Upper lobe of right lung (tissue), 1 donor: ENCODE data around the gene WDR19. TPM values are rescaled to one million over a fixed set of nuclear protein-coding genes. Genes with fewer than 3 reads are reported as not detected.
"Not testable (repeated sequence)": the region's sequence is repeated elsewhere in the genome, so short reads cannot be mapped to it uniquely, and the experiment has no call there.

Experiments used
- ATAC-seq: fragments of 200-7000 bp; cut with Tn5 transposase; one replicate; pipeline ENCODE4 v1.9.1; 2020; ENCODE audit warnings: mild to moderate bottlenecking, moderate library complexity
- DNase-seq: peaks from one replicate; pipeline ENCODE4 v3.0.0-alpha.2; 2020
- H3K27ac ChIP-seq: fragments of 200-600 bp; one replicate; pipeline ENCODE4 v1.8.0; 2022
- H3K27me3 ChIP-seq: fragments of 200-600 bp; one replicate; pipeline ENCODE4 v1.8.0; 2022; ENCODE audit warnings: mild to moderate bottlenecking
- H3K36me3 ChIP-seq: fragments of 200-600 bp; one replicate; pipeline ENCODE4 v1.8.0; 2022
- H3K4me1 ChIP-seq: fragments of 200-600 bp; one replicate; pipeline ENCODE4 v1.8.0; 2022
- H3K4me3 ChIP-seq: fragments of 200-600 bp; one replicate; pipeline ENCODE4 v1.8.0; 2022; ENCODE audit warnings: mild to moderate bottlenecking
- H3K9me3 ChIP-seq: fragments of 200-600 bp; one replicate; pipeline ENCODE4 v1.8.0; 2022
- CTCF ChIP-seq: fragments of 200-600 bp; IDR thresholded peaks from one replicate; pipeline ENCODE4 v1.8.0; 2022; ENCODE audit warnings: antibody characterized with exemption
- intact Hi-C: fragments of 100-400 bp; cut with DNase I; formaldehyde crosslinking; loops from one replicate; pipeline ENCODE4 v1.11.0; 2022
- total RNA-seq: library from RNA; stranded (reverse); fragmentation: NEBNext Ultra II Directional; extraction: Animal tissue kit (Norgen Biotek cat#: 25700); gene quantifications from one replicate; pipeline ENCODE4 v1.2.1, GENCODE V29; 2021
- donor health status: DM: no; HTN: yes; CAD: no; lungs with severe emphysema.

WDR19 gene
- total RNA-seq, 1 donor from 2014 or later, result 32.9 TPM

GRCh38 chr4:39285853-39286252 is 103.5 kb downstream of the WDR19 start:
- no peaks in the 10 kb centered on the region for H3K4me1 ChIP-seq
- ATAC-seq, result no peak
- peaks cover 46% of the 10 kb centered on the region for H3K36me3 ChIP-seq
- DNase-seq, result no peak
- no peak overlapping the region for H3K4me3 ChIP-seq
- no peak for TF ChIP-seq CTCF
- H3K9me3 ChIP-seq, result no peaks in the 10 kb centered on the region
- no peaks in the 10 kb centered on the region for H3K27me3 ChIP-seq
- no peak overlapping the region for H3K27ac ChIP-seq
- intact Hi-C loops, result no loop called here

GRCh38 chr4:39286263-39286662 is 103.9 kb downstream of the WDR19 start:
- no peak overlapping the region for H3K27ac ChIP-seq
- intact Hi-C loops, result no loop called here
- no peak for TF ChIP-seq CTCF

DNA sequence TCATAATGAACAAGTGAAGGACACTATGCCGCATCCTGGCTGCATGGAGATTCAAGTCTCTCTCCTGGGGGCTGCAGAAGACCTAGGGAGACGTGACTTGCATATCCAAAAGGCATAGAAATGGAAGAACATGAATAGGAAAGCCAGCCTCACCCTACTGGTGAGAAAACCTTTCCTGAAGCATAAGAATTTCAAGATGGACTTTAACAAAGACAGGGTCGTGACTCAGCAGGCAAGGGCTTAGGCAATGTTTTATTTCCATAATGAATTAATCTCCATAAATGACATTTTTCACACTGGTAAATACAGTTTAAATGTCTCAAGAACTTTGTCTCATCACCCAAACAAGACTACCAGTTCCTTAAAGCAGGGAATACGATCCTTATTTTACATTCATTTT is 104.9 kb downstream of the WDR19 start:
- no peaks in the 10 kb centered on the region for H3K4me1 ChIP-seq
- H3K4me3 ChIP-seq, result no peak overlapping the region
- no peak for ATAC-seq
- H3K27ac ChIP-seq, result no peak overlapping the region
- H3K9me3 ChIP-seq, result no peaks in the 10 kb centered on the region
- intact Hi-C loops, result no loop called here
- H3K36me3 ChIP-seq, result peaks cover 59% of the 10 kb centered on the region
- no peak for DNase-seq
- TF ChIP-seq CTCF, result no peak
- H3K27me3 ChIP-seq, result no peaks in the 10 kb centered on the region

More at GRCh38 chr4:39286263-39286662, 103.9 kb downstream of the WDR19 start:
- ATAC-seq (no peak), DNase-seq (no peak)
- H3K4me3 ChIP-seq, result no peak overlapping the region
- H3K4me1 ChIP-seq, result no peaks in the 10 kb centered on the region
- H3K27me3 ChIP-seq, result no peaks in the 10 kb centered on the region
- H3K36me3 ChIP-seq, result peaks cover 50% of the 10 kb centered on the region
- H3K9me3 ChIP-seq, result no peaks in the 10 kb centered on the region

DNA sequence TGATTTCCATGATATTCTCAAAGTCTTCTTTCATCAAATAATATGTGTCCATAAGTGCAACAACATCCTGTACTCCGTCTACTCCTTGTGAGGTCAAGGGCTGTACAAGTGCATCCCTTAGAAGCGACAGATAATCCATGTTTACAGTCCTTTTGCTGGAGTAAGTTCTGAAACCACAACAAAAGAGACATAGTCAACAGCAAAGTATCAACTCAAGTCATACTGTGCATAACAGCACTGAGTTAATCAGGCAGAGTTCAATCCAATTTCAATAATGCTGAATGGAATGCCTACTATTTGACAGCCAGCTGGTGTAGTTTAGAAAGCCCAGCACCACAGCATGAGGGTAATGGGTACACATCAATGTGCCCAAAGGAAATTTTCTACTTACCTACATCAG is 109.4 kb downstream of the WDR19 start:
- Histone ChIP-seq H3K4me3 (no peak overlapping the region), H3K27me3 (no peaks in the 10 kb centered on the region), H3K4me1 (no peaks in the 10 kb centered on the region), H3K9me3 (no peaks in the 10 kb centered on the region), H3K36me3 (peaks cover 91% of the 10 kb centered on the region), H3K27ac (no peak overlapping the region)
- ATAC-seq (no peak), DNase-seq (no peak)
- TF ChIP-seq CTCF, result no peak
- intact Hi-C loops, result no loop called here

DNA sequence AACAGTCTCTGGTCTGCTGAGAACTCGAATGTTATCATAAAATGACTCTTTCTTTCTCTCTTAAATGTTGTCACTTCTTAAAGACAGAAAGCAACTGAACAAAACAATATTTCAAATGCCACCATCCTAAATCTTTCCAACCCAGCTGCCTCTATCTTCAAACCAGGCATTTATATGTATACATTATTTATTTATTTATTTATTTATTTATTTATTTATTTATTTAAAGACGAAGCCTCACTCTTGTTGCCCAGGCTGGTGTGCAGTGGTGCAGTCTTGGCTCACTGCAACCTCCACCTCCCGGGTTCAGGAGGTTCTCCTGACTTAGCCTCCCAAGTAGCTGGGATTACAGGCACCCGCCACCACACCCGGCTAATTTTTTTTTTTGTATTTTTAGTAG is 110.1 kb downstream of the WDR19 start:
- H3K9me3 ChIP-seq, H3K27ac ChIP-seq, DNase-seq, H3K4me1 ChIP-seq, H3K4me3 ChIP-seq, ATAC-seq, H3K27me3 ChIP-seq, intact Hi-C loops: not testable (repeated sequence)
- H3K36me3 ChIP-seq, result peaks cover 85% of the 10 kb centered on the region

DNA sequence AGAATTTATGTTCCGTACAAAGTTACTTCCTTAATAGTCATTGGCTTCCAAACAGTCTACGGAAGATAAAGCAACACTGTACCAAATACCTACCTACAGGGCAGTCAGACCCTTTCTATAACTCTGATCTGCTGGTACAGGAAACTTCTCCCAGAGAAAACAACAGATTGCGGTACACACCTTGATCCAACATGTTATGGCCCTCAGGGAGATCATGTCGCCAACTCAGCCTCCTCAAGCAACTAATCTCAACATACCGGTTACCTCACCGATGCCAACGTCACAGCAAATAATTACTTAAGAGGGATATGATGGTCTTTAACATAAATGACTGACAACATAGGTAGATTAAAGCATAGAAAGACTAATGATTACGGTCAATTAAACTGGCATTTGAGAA is 113.5 kb downstream of the WDR19 start:
- H3K4me3 ChIP-seq, result no peak overlapping the region
- DNase-seq (no peak), ATAC-seq (no peak)
- peaks cover 84% of the 10 kb centered on the region for H3K36me3 ChIP-seq
- no peak overlapping the region for H3K27ac ChIP-seq
- no peaks in the 10 kb centered on the region for H3K27me3 ChIP-seq
- intact Hi-C loops, result no loop called here
- no peak for TF ChIP-seq CTCF
- no peaks in the 10 kb centered on the region for H3K9me3 ChIP-seq
- no peaks in the 10 kb centered on the region for H3K4me1 ChIP-seq
